Measurements from ENCODE around the gene EP300.

DNA sequence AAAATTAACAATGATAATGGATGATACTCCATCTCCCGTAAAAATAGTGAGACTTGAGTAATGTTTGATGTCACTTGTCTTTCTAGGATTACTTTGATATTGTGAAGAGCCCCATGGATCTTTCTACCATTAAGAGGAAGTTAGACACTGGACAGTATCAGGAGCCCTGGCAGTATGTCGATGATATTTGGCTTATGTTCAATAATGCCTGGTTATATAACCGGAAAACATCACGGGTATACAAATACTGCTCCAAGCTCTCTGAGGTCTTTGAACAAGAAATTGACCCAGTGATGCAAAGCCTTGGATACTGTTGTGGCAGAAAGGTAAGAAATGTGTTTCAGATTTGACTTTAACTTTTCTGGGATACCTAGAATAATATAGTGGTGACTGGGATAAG is 64.7 kb downstream of the EP300 start:
- TF ChIP-seq POLR2A (IDR thresholded peaks at IDR 0.05), result no peak
- TF ChIP-seq, protein P1, sequence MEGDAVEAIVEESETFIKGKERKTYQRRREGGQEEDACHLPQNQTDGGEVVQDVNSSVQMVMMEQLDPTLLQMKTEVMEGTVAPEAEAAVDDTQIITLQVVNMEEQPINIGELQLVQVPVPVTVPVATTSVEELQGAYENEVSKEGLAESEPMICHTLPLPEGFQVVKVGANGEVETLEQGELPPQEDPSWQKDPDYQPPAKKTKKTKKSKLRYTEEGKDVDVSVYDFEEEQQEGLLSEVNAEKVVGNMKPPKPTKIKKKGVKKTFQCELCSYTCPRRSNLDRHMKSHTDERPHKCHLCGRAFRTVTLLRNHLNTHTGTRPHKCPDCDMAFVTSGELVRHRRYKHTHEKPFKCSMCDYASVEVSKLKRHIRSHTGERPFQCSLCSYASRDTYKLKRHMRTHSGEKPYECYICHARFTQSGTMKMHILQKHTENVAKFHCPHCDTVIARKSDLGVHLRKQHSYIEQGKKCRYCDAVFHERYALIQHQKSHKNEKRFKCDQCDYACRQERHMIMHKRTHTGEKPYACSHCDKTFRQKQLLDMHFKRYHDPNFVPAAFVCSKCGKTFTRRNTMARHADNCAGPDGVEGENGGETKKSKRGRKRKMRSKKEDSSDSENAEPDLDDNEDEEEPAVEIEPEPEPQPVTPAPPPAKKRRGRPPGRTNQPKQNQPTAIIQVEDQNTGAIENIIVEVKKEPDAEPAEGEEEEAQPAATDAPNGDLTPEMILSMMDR (IDR thresholded peaks at IDR 0.05), result no peak

All from right lobe of liver (tissue), 4 donors.